Measurements from ENCODE around the gene NFIB.

The NFIB gene

GRCh38 chr9:14106699-14107098 is 207.2 kb downstream of the NFIB start:
- DNase-seq (ENCODE audit: insufficient read length, low spot score) (no peak), FAIRE-seq (no peak)
- TF ChIP-seq TAF1 (IDR thresholded peaks at IDR 0.05; ENCODE audit: low read depth, low read length) = no peak
- no peak for TF ChIP-seq POLR2AphosphoS5 (IDR thresholded peaks at IDR 0.05; ENCODE audit: low read depth, low read length)
- no peak for TF ChIP-seq PAX5 (IDR thresholded peaks at IDR 0.05; ENCODE audit: insufficient read depth, low read length, severe bottlenecking)
- no peak for TF ChIP-seq POU2F2 (IDR thresholded peaks at IDR 0.05; ENCODE audit: low read depth, low read length)
- TF ChIP-seq SPI1 (IDR thresholded peaks at IDR 0.05; ENCODE audit: low read depth, low read length) = no peak
- no peak for TF ChIP-seq POLR2A (IDR thresholded peaks at IDR 0.05; ENCODE audit: low read depth, low read length)

GRCh38 chr9:14104496-14104895 is 209.4 kb downstream of the NFIB start:
- DNase-seq (ENCODE audit: insufficient read length, low spot score) = no peak
- TF ChIP-seq SPI1 (IDR thresholded peaks at IDR 0.05; ENCODE audit: low read depth, low read length) (no peak), POLR2AphosphoS5 (IDR thresholded peaks at IDR 0.05; ENCODE audit: low read depth, low read length) (no peak)
- FAIRE-seq = no peak

DNA sequence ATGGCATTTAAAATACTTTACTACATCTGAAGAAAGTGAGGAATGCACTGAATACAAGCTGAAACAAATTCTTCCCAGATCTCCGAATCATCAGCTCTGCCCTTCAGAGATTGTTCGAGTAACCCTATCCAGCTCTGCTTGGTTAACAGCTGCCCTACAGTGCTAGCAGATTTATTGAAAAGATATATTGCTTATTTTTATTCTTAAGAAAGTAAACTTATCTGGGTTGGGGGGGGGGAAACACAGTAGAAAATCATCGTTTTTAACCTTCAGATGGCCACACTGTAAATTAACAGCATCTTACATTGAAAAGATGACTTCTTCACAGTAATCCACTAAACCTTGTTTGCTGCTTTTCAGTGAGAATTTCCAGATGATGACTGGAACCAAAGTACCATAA is 210.8 kb downstream of the NFIB start:
- no peak for TF ChIP-seq TAF1 (IDR thresholded peaks at IDR 0.05; ENCODE audit: low read depth, low read length)
- no peak for TF ChIP-seq POLR2A (IDR thresholded peaks at IDR 0.05; ENCODE audit: low read depth, low read length)
- TF ChIP-seq PAX5 (IDR thresholded peaks at IDR 0.05; ENCODE audit: insufficient read depth, low read length, severe bottlenecking) = no peak
- TF ChIP-seq POU2F2 (IDR thresholded peaks at IDR 0.05; ENCODE audit: low read depth, low read length) = no peak
- no peak for TF ChIP-seq POLR2AphosphoS5 (IDR thresholded peaks at IDR 0.05; ENCODE audit: low read depth, low read length)
- no peak for TF ChIP-seq SPI1 (IDR thresholded peaks at IDR 0.05; ENCODE audit: low read depth, low read length)
- FAIRE-seq (no peak), DNase-seq (ENCODE audit: insufficient read length, low spot score) (no peak)

DNA sequence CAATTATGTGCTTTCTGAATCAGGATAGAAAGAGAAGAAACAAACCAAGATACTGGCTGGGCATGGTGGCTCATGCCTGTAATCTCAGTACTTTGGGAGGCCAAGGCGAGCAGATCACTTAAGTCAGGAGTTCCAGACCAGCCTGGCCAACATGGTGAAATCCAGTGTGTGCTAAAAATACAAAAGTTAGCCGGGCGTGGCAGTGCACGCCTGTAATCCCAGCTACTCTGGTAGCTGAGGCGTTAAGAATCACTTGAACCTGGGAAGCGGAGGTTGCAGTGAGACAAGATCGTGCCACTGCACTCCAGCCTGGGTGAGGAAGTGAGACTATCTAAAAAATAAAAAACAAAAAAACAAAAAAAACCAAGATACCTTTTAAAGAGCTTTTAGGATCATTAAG is 214.2 kb downstream of the NFIB start:
- DNase-seq (ENCODE audit: insufficient read length, low spot score) (no peak), FAIRE-seq (no peak)
- TF ChIP-seq POU2F2 (IDR thresholded peaks at IDR 0.05; ENCODE audit: low read depth, low read length) (no peak), PAX5 (IDR thresholded peaks at IDR 0.05; ENCODE audit: insufficient read depth, low read length, severe bottlenecking) (no peak), SPI1 (IDR thresholded peaks at IDR 0.05; ENCODE audit: low read depth, low read length) (no peak), POLR2AphosphoS5 (IDR thresholded peaks at IDR 0.05; ENCODE audit: low read depth, low read length) (no peak), POLR2A (IDR thresholded peaks at IDR 0.05; ENCODE audit: low read depth, low read length) (no peak), TAF1 (IDR thresholded peaks at IDR 0.05; ENCODE audit: low read depth, low read length) (no peak)

DNA sequence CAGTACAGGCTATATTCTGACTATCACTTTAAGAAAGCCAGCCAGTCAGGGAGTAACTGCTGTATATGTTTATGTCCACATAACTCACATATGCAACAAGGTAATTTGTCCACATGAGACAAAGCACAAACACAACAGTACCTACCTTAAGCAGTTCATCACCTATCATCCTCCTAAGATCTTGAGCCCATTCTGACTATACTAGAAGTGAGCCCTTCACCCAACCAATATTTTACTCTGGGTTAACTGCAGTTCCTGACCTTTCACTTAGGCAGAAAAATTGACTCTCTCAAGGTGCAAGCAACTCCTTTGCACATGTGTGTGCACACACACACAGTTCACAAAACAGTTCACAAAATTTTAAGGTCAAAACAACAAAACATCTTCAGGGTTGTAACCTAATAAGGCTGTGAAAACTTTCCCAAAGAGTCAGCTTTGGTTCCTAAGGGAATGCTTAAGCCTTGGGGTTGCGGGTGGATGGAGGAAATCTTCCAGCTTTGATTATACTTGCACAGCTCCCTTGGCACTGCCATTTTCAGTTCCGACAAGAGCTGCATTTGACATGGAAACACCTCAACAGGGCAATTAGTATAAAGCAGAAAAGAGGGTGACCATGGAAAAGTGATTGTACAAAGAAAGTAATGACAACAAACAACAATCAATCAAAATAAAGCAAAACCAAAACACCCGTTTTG is 215.3 kb downstream of the NFIB start:
- no peak for TF ChIP-seq PAX5 (IDR thresholded peaks at IDR 0.05; ENCODE audit: insufficient read depth, low read length, severe bottlenecking)
- TF ChIP-seq POU2F2 (IDR thresholded peaks at IDR 0.05; ENCODE audit: low read depth, low read length) = no peak
- TF ChIP-seq POLR2AphosphoS5 (IDR thresholded peaks at IDR 0.05; ENCODE audit: low read depth, low read length) = no peak
- TF ChIP-seq TAF1 (IDR thresholded peaks at IDR 0.05; ENCODE audit: low read depth, low read length) = no peak
- no peak for TF ChIP-seq SPI1 (IDR thresholded peaks at IDR 0.05; ENCODE audit: low read depth, low read length)
- no peak for TF ChIP-seq POLR2A (IDR thresholded peaks at IDR 0.05; ENCODE audit: low read depth, low read length)
- FAIRE-seq = no peak
- no peak for DNase-seq (ENCODE audit: insufficient read length, low spot score)

GRCh38 chr9:14097666-14098415 is 216.1 kb downstream of the NFIB start:
- FAIRE-seq (no peak), DNase-seq (ENCODE audit: insufficient read length, low spot score) (no peak)
- no peak for TF ChIP-seq POLR2AphosphoS5 (IDR thresholded peaks at IDR 0.05; ENCODE audit: low read depth, low read length)
- TF ChIP-seq POU2F2 (IDR thresholded peaks at IDR 0.05; ENCODE audit: low read depth, low read length) = no peak
- TF ChIP-seq POLR2A (IDR thresholded peaks at IDR 0.05; ENCODE audit: low read depth, low read length) = no peak
- no peak for TF ChIP-seq PAX5 (IDR thresholded peaks at IDR 0.05; ENCODE audit: insufficient read depth, low read length, severe bottlenecking)

- no peak for TF ChIP-seq POU2F2 (IDR thresholded peaks at IDR 0.05; ENCODE audit: low read depth, low read length)
- TF ChIP-seq SPI1 (IDR thresholded peaks at IDR 0.05; ENCODE audit: low read depth, low read length) = no peak
- TF ChIP-seq POLR2A (IDR thresholded peaks at IDR 0.05; ENCODE audit: low read depth, low read length) = no peak
- no peak for TF ChIP-seq PAX5 (IDR thresholded peaks at IDR 0.05; ENCODE audit: insufficient read depth, low read length, severe bottlenecking)
- TF ChIP-seq TAF1 (IDR thresholded peaks at IDR 0.05; ENCODE audit: low read depth, low read length) = no peak
- TF ChIP-seq POLR2AphosphoS5 (IDR thresholded peaks at IDR 0.05; ENCODE audit: low read depth, low read length) = no peak
- no peak for DNase-seq (ENCODE audit: insufficient read length, low spot score)
- FAIRE-seq = no peak
These were observed 216.7 kb downstream of the NFIB start for GRCh38 chr9:14097215-14097614.

DNA sequence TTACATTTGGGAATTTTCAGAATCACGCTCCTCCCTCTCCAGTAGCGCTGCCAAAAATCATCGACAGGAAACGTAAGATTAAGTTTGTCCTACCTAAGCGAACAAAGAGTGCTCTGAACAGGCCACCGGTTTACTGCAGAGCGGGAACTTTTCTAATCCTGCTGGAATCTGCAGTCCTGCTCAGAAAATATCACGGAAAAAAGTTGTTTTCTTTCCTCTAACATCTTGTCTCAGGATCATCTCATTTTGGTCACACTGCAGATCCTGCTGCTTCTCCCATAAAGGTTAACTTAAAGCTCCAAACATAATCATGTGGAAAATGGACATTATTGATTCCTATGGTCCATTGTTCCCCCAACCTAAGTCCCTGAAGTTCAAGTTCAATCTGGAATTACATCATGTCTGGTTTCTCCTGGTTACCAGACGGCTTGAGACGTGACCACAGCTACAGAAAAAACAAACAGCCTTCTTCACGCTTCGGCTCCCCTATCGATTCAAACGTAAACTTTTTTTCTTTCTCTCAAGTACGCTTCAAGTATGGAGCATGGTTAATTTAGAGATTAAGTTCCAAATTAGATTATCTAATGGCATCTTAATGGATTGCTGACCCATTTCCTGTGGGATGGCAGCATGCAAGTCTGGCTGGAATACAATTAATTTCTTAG is 217.6 kb downstream of the NFIB start:
- FAIRE-seq = no peak

DNA sequence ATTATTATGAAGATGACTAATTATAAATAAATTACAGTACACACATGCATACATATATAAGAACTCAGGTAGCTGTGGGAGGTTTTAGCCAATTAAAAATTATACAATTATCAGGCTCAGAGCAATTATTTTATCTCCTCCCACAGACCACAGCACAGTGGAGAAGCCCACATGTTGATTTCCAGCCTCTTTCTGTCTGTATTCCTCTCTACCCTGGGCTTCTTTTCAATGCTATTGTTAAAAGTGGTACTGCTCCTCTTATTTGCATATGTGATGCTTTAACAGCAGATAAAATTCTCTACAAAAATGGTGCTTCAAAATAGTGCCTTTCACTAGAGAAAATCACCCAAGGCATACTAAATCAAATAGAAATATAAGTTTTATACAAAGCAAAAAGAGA is 218.7 kb downstream of the NFIB start:
- TF ChIP-seq POU2F2 (IDR thresholded peaks at IDR 0.05; ENCODE audit: low read depth, low read length) = no peak
- TF ChIP-seq TAF1 (IDR thresholded peaks at IDR 0.05; ENCODE audit: low read depth, low read length) = no peak
- TF ChIP-seq POLR2A (IDR thresholded peaks at IDR 0.05; ENCODE audit: low read depth, low read length) = no peak
- no peak for TF ChIP-seq PAX5 (IDR thresholded peaks at IDR 0.05; ENCODE audit: insufficient read depth, low read length, severe bottlenecking)
- TF ChIP-seq POLR2AphosphoS5 (IDR thresholded peaks at IDR 0.05; ENCODE audit: low read depth, low read length) = no peak
- no peak for TF ChIP-seq SPI1 (IDR thresholded peaks at IDR 0.05; ENCODE audit: low read depth, low read length)
- DNase-seq (ENCODE audit: insufficient read length, low spot score) (no peak), FAIRE-seq (no peak)

More for the DNA sequence above, 217.6 kb downstream of the NFIB start:
- TF ChIP-seq POLR2AphosphoS5 (IDR thresholded peaks at IDR 0.05; ENCODE audit: low read depth, low read length) = no peak
- no peak for DNase-seq (ENCODE audit: insufficient read length, low spot score)
